Measurements from ENCODE around the gene PAQR5.

- TF ChIP-seq CTCF (IDR thresholded peaks at IDR 0.05) (no peak), REST (IDR thresholded peaks at IDR 0.05; ENCODE audit: insufficient read depth in 1 of 2, low read depth in 2 of 2, low read length in 1 of 2) (no peak), POLR2AphosphoS5 (IDR thresholded peaks at IDR 0.05; ENCODE audit: low read depth, low read length) (no peak), TCF7L2 (IDR thresholded peaks at IDR 0.05; ENCODE audit: low read depth, low read length) (no peak)
Measured at GRCh38 chr15:69415381-69415780, 116.7 kb downstream of the PAQR5 start.
